Measurements from ENCODE around the gene STMP1.
"Not testable (repeated sequence)": the region's sequence is repeated elsewhere in the genome, so short reads cannot be mapped to it uniquely, and the experiment has no call there.

STMP1 gene

GRCh38 chr7:135662373-135663114 lies at the start of gene STMP1:
STMP1 (plus strand) TSS chr7:135662514.
- peak; percentile 98 for DNase-seq

GRCh38 chr7:135616136-135616535 lies 46.2 kb upstream of the STMP1 start:
- no peak for DNase-seq

- no peak for DNase-seq
Measured at GRCh38 chr7:135617781-135618180, 44.5 kb upstream of the STMP1 start.

GRCh38 chr7:135618510-135618909 lies 43.8 kb upstream of the STMP1 start:
- no peak for DNase-seq

- DNase-seq: no peak
Measured at GRCh38 chr7:135620447-135620846, 41.9 kb upstream of the STMP1 start.

GRCh38 chr7:135620980-135621850 lies 41.1 kb upstream of the STMP1 start:
- DNase-seq: peak; percentile 58

- DNase-seq: no peak
Measured at GRCh38 chr7:135634191-135634878, 28.0 kb upstream of the STMP1 start.

- not testable (repeated sequence) for DNase-seq
Measured at GRCh38 chr7:135639690-135640089, 22.6 kb upstream of the STMP1 start.

GRCh38 chr7:135644154-135644553 lies 18.2 kb upstream of the STMP1 start:
- DNase-seq: no peak

GRCh38 chr7:135644729-135645128 lies 17.6 kb upstream of the STMP1 start:
- no peak for DNase-seq

GRCh38 chr7:135645296-135645904 lies 16.9 kb upstream of the STMP1 start:
- peak; percentile 47 for DNase-seq

GRCh38 chr7:135647755-135648154 lies 14.6 kb upstream of the STMP1 start:
- DNase-seq: no peak

GRCh38 chr7:135648235-135648634 lies 14.1 kb upstream of the STMP1 start:
- no peak for DNase-seq

GRCh38 chr7:135650831-135651573 lies 11.3 kb upstream of the STMP1 start:
- no peak for DNase-seq

- DNase-seq: no peak
Measured at GRCh38 chr7:135653340-135654080, 8.8 kb upstream of the STMP1 start.

- no peak for DNase-seq
Measured at GRCh38 chr7:135658564-135658963, 3.8 kb upstream of the STMP1 start.

- DNase-seq: no peak
Measured at GRCh38 chr7:135659159-135659846, 3.0 kb upstream of the STMP1 start.

GRCh38 chr7:135661311-135662122 lies 797 bp upstream of the STMP1 start:
- DNase-seq: no peak

GRCh38 chr7:135662123-135662372 lies 266 bp upstream of the STMP1 start:
- no peak for DNase-seq

GRCh38 chr7:135664046-135664589 lies 1.8 kb downstream of the STMP1 start:
- DNase-seq: peak; percentile 48
